Measurements from ENCODE around the gene GSTO1.
A peak's percentile ranks its signal among the peaks of the same experiment; 100 is the strongest.

GSTO1 gene

DNA sequence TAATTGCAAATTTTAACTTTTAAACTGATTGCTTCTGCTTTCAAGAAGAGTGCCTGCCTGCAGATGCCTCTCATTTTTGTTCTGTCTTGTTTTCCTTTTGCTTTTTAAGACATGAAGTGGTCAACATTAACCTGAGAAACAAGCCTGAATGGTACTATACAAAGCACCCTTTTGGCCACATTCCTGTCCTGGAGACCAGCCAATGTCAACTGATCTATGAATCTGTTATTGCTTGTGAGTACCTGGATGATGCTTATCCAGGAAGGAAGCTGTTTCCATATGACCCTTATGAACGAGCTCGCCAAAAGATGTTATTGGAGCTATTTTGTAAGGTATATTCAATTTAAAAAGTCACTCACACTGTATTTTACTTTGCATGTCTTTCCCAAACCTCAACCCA, 23.1 kb downstream of the GSTO1 start:
- DNase-seq = no peak

DNA sequence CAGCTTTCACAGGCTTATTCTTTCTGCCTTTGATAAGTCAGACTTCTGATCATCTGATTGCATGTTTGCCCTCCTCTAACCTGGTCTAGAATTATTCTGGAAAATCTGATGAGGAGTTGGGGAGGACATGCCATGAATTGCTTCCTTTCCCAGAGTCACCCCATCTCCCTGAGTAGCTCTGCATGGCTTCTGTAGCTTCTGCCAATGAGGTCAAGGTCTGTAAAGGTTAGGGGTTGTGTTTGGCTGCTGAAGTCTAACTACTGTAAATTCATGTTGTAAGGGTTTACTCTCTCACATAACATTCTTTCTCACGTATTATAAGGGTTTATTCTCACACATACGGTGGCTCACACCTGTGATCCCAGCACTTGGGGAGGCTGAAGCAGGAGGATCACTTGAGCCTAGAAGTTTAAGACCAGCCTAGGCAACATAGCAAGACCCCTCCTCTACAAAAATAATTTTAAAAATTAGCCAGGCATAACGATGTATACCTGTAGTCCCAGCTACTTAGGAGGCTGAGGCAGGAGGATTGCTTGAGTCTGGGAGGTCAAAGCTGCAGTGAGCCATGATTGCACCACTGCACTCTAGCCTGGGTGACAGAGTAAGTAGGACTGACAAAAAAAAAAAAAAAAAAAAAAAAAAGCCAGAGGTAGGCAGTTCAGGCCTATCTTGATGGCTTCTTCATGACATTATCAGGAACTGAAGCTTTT, 25.0 kb downstream of the GSTO1 start:
- DNase-seq = no peak

DNA sequence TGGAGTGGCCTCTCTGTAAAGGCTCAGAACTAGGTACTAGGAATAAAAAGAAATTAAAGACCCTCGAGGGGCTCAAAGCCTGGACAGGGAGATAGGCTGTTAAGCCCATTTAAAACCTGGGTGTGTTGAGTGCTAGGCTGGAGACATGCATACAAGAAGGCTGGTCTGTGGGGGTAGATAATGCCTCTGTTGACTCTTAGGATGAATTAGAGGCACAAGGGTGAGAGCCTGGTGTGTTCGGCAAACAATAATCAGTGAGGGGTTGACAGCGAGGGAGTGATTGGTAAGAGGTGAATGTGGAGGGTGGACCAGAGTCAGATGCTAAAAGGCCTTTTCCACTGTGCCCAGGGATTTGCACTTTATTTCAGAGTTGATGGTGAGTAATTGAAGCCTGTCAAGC, 27.0 kb downstream of the GSTO1 start:
- DNase-seq = no peak

DNA sequence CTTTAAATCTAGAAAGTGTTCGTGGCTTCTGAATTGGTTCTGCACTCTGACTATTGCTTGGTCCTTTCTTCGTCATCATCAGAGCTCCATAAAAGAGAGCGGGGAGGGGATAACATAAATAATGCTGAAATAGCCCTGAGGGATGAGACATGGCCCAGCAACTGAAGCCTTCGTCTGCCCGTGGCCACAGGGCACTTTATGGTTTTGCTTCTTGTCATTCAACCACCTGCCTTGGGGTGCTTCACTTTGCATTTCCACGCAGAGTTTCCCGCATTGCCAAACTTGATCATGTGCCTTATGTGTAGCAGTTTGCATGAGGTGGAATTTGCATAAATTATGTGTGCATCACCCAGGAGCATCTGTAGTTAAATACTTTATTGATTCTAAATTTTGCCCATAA, 30.2 kb downstream of the GSTO1 start:
- DNase-seq = no peak

DNA sequence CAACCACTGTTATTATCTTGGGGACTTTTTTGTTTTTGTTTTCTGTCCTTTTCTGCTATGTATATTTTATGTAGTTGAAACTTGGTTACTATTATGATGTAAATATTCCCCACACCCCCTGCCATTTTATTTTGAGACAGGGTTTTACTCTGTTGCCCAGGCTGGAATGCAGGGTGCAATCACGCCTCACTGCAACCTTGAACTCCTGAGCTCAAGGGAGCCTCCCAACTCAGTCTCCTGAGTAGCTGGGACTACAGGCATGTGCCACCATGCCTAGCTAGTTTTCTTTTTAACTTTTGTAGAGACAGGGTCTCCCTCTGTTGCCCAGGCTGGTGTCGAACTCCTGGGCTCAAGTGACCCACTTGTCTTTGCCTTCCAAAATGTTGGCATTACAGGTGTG, 32.2 kb downstream of the GSTO1 start:
- no peak for DNase-seq

DNA sequence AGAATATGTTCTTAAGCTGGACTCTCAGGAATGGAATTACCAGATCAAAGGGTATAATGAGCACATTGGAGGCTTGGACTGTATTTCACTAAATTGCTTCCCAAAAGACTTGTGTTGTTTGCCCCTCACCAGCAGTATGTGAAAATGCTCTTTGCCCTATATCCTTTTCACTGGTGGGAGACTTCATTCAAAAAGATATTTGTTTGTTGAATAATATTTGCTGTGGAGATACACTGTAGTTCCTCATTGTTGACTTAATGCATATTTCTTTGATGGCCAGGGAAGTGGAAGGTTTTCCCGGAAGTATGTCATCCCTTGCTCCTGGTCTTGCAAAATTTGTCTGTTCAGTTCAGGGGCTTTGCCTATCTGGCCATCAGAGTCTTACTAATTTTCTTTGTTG, 33.7 kb downstream of the GSTO1 start:
- DNase-seq = no peak

DNA sequence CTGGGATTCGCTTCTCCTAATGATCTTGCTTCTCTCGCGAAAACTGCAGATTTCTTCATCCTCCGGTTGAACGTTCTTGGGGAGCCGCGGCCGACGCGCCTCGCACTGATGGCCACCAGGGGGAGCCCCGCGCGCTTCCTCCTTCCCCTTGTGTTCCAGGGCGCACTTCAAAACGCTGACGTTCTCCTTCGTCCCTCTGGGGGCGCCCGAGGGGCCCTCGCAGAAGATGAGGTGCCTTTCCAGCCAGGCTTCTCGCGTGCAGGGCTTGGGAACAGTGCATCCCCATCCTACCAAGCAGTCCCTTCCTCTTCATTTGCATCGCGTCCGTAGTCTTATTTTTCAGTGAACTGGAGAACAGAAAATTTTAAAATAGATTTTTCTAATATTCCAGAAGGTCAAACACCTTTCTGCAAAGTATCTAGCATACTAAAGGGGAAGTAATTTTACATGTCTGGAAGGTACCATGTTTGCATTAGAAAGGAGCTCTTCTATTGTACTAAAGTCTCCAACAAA, 36.8 kb downstream of the GSTO1 start:
- peak; percentile 31 to 51 for DNase-seq

DNA sequence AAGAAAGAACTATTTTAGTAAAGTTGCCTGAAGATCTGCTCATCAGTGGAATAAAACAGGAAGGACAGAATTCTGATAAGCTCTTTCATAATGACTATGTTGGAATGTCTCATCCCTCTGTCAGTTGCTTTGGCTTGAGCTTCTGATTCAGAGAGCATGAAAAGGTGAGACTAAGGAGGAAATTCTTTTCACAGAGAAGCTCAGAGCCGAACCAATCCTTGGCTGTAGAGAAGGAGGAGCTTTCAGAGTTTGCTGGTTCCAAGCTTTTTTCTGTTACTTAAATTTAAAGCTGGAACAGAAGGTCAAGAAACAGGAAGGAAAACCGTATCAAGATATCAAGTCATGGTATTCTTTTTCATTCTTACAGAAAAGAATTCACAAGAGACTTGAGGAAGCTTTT, 38.3 kb downstream of the GSTO1 start:
- no peak for DNase-seq

DNA sequence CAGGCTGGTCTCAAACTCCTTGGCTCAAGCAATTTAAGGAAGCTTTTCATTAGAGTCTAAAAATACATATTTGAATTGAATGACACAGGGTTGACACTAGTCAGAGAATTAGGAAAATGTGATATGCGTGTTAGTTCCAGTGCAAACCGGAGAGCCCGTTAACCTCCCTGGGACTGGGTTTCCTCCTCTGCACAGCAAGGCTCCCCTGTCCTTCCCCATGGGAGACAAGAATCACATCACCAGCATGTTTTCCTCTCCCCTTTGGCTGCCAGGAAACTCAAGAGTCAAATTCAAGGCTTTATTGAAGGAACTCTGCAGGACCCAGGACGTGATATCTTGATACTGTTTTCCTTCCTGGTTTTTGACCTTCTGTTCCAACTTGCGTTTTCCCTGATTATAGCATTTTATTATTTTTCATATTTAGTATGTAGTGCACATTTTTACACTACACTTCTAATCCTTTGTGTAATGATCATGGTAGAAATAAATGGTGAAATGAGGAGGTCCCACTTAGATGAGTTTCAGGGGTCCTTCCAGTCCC, 39.2 kb downstream of the GSTO1 start:
- no peak for DNase-seq

DNA sequence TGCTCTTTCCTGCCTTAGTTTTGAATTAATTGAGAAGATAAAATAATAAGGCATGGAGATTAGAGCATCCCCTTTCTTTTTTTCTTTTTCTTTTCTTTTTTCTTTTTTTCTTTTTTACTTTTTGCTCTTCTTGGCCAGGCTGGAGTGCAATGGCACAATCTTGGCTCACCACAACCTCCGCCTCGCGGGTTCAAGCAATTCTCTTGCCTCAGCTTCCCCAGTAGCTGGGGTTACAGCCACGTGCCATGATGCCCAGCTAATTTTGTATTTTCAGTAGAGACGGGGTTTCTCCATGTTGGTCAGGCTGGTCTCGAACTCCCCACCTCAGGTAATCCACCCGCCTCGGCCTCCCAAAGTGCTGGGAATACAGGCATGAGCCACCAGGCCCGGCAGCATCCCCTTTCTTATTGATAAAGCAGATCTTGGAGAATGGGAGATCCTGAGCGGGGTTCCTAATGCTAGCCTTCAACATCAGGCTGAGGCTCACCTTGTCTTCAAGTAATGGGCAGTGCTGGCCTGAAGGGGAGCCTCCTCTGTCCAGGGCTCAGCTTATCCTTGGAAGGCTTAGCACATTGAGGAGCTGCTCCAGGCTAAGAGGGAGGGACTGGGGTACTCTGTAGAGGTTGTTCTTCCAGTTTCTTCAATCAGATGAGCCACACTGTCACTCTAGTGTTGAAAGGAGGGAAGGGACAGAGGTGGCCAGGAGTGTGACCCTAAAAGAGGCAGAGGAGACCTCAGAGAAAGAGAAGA, 42.2 kb downstream of the GSTO1 start:
- DNase-seq = no peak

DNA sequence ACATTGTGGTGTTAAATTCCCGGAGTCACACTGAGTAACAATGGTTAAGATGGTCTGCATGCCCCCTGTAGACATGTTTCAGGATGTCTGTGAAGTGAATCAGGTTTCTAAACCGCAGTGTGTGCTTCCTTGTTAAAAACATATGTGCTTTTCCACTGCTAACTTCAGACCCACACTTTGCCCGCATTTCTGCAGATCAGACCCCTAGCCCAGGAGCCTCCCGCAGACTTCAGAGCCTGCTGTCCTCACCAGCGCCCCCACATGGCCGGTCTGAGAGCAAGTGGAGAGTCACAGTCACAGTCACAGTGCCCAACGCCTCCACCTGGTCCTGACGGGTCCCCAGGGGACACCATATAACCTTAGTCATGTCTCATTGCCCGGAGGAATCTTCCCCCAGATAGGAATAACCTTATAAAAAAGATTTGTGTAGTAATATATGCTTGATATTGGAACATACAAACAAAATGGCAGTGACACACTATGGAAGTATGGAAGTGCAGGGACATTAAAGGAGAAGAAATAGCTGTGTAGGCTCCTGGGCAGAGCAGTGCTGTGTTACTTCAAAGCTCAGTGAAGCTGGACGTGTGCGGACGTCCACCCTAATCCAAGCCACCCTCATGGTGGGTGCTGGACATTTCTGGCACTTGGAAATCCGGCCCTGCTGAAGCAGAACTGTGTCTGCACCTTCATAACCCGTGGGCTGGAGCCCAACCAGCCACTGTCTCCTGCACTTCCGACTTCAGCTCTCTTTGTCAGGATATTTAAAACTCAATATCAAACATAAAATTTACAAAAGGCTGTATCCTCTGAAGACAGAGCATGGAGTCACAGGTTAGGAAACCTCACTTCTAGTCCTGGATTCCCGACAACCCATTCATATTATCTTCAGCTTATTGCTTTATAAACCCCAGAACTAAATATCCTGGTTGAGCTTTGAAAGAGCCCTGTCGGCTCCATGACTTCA, 43.3 kb downstream of the GSTO1 start:
- no peak for DNase-seq

DNA sequence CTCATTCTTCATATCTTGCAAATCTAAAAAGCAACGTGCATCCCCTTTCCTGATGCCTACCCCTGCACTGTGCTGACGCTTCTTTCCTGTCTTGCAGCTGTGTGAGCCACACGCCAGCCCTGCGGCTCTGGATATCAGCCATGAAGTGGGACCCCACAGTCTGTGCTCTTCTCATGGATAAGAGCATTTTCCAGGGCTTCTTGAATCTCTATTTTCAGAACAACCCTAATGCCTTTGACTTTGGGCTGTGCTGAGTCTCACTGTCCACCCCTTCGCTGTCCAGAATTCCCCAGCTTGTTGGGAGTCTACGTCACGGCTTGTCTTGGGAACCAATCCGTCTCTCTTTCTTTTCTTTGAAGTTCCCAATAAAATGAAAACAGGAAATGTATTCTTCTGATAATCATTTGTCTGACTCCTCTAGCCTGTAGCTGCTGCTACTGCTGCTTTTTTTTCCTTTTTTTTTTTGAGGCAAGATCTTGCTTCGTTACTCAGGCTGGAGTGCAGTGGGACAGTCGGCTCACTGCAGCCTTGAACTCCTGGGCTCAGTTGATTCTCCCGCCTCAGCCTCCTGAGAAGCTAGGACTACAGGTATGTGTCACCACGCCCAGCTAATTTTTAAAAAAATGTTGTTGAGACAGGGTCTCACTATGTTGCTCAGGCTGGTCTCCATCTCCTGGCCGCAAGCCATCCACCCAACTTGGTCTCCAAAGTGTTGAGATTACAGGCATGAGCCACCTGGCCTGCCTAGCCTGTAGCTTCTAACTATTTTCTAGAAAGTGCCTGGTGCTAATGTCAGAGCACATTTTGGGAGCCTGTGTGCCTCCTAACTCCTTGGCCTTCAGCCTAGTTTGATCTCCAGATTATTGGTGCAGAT, 44.6 kb downstream of the GSTO1 start:
- DNase-seq = no peak

DNA sequence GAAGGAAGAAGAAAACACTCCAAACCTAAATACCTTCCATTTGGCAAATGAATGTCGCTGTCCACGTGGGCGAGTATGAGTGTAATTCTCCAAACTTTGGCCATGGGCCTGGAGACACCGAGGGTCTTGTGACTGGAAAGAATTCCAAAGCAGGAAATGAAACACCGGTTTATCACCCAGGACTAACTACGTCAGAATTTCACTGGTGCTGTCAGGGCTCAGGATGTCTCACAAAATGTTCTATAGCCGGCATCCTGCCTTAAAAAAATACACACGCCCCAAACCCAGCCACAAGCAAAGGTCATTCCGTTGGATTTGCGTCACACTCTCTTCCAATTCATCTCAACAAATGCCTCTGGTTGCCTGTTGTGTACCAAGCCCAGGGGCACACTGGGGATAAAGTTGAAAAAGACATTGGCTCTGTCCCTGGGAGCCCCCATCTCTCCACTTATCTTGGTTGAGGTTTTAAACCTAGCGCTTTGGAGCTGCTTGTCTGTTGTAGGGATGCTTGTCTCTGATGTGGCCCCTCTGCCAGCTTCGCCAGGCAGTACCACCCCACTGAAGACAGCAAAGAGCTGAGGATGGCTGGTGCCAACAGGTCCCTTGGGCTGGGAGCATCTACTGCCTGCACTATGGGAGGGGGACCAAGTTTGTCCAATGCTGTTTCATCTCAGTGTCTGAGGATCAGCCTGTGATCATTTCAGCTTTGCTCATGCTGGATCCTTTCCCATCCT, 45.5 kb downstream of the GSTO1 start:
- DNase-seq = no peak

DNA sequence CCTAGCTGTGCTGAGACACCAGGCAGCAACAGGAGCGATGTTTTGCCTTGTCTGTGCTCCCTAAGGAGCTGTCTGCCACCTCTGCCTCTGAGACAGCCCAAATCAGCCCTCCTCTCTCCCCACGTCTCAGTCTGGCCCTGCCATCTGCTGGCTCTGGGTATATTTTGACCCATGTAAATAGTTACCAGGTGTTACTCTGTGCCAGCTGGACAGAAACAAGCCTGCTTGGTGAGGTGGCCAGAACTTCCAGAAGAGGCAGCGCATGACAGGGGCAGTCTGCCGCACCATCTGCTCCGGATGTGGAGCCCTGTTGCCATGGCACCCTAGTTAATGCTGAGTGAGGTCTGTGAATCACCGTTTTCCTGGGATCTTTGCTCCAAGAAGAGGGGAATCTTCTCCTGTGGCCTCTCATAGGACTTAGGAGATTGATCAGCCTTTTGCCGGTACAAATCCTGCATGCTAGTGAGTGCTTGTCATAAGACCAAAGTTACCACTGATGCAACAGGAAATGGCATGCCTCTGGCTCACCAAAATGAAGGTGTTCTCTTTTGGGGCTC, 46.1 kb downstream of the GSTO1 start:
- peak; percentile 26 to 74 for DNase-seq

DNA sequence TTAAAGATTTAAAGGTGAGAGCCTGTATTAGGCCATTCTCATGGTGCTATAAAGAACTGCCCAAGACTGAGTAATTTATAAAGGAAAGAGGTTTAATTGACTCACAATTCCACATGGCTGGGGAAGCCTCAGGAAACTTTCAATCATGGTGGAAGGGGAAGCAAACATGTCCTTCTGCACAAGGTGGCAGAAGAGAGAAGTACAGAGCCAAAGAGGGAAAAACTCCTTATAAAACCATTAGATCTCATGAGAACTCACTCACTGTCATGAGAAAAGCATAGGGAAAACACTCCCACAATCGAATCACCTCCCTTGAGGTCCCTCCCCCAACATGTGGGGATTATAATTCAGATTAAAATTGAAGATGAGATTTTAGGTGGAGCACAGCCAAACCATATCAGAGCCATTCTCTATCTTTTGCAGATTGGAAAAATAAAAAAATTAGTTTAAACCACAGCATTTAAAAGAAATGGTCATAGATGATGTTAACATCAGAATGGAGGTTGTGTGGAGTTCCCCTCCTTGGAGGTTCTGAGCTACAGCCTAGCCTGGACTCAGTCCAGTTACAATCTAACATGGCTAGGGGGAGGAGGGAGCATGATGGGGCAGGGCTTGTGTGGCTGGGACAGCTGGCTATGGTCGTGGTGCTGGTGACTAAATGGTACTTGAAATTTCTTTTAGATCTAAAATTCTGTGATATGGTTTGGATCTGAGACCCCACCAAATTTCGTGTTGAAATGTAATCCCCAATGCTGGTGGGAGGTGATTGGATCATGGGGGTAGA, 47.4 kb downstream of the GSTO1 start:
- no peak for DNase-seq

DNA sequence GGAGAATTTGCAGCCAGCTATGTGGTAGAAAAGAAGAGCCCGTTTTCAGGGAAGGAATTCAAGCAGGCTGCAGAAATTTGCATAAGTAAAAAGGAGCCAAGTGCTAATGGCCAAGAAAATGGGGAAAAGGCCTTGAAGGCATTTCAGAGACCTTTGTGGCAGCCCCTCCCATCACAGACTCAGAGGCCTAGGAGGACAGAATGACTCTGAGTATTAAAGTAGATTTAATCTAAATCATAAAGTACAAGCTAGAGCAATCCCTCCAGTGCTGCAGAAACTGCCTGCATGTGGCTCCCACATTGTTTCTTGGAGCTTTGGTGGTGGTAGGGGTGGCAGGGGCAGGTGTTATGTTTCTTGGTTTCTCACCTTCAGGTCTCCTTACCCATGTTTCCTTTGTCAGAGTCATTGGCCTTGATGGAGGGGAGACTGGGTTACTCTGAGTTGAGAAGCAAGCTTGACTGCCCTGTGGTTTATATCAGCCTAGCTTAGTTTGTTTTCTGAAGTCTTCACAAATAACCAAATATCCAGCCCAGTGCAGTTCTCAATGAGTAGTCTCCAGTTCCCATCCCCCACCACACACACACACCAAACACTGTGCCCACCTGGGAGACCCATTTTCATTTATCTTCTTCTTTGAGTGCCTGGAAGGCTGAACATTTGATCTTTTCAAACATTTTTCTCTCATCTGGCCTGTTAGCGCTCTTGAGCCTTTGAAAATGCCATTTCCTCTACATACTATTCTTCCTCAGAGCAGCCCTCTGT, 49.1 kb downstream of the GSTO1 start:
- DNase-seq = no peak

DNA sequence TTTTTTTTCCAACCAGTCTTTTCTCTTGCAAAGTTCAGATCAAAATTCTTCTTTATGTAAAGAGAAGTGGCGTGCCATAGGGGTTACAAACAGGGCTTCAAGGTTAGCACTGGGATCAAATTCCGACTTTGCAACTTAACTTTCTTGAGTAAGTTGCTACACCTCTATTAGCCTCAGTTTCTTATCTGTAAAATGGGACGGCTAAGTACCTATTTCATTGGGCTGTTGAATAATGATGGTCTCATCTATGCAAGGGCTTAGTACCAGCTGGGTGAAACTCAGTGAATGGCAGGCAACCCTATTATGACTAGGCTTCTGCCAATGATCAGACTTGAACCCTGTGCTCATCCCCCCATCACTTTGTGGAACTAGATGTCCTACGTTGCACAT, 49.7 kb downstream of the GSTO1 start:
- DNase-seq = no peak

DNA sequence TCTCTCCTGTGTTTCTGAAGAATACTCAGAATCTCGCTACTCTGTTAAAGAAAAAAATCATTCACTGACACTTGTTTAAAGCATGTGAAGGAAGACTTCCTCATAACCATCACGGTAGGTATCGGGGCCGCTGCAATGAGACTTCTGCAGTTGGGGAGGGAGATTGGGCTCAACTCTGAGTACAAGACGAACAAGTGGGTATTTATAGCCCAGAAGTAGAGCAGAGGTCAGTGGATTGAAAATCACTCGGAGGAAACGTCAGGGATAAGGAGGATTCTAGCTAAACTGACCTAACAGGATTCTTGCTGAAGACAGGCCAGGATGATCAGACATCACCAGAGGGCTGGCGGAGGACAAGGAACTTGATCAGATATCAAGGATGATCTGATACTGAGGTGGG, 50.2 kb downstream of the GSTO1 start:
- no peak for DNase-seq

DNA sequence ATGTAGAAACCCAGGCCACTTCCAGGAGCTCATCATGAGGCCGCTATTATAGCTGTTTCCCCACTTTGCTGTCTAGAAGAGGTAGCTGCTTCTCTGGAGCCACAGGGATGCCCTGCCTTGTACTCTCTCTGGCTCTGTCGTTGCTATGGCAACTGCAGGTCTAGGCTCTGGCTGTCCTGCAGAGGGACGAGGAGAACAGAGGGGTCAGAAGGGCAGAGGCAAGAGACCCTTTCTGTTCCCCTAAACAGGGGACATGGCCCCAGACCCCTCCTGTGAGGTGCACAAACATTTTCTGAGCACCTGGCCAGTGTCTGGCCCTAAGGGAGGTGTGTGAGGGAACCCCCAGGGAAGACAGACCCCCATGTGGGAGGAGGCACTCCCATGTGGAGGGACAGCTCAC, 52.2 kb downstream of the GSTO1 start:
- DNase-seq = no peak

All from cerebellar nuclear complex (tissue), 1 donor.